Activated T-helper 1 cell treated with anti-CD3 and anti-CD28 coated beads, Interleukin-12 subunit alpha, Interleukin-12 subunit beta, Interleukin-2, Interleukin-4 antibody, amounts not matched to agents 30 ng/mL and 10 ng/mL and 1 ng/mL, durations not matched to agents 14 hours and 24 hours and 36 hours (primary cell): ENCODE measurements around the gene ARHGAP28. TPM values are rescaled to one million over a fixed set of nuclear protein-coding genes. Genes with fewer than 3 reads are reported as not detected.

ENCODE experiments used
- DNase-seq: peaks from one replicate; pipeline ENCODE4 v3.0.0; 2021; ENCODE audit warnings: low spot score
- H3K27ac Mint-ChIP-seq: one replicate; pipeline ENCODE4 v1.8.0; 2021; ENCODE audit warnings: mild to moderate bottlenecking, mixed read lengths
- H3K27me3 Mint-ChIP-seq: one replicate; pipeline ENCODE4 v1.8.0; 2022; ENCODE audit warnings: mild to moderate bottlenecking, moderate library complexity, mixed read lengths; ENCODE audit not compliant: insufficient read depth
- H3K36me3 Mint-ChIP-seq: one replicate; pipeline ENCODE4 v1.8.0; 2021; ENCODE audit warnings: low read depth, mixed read lengths
- H3K4me1 Mint-ChIP-seq: one replicate; pipeline ENCODE4 v1.8.0; 2021; ENCODE audit warnings: low read depth, mixed read lengths
- H3K4me3 Mint-ChIP-seq: one replicate; pipeline ENCODE4 v1.8.0; 2021; ENCODE audit warnings: mild to moderate bottlenecking, moderate library complexity, mixed read lengths
- H3K9me3 Mint-ChIP-seq: one replicate; pipeline ENCODE4 v1.8.0; 2021; ENCODE audit warnings: mixed read lengths
- intact Hi-C: fragments of 100-400 bp; cut with micrococcal nuclease; formaldehyde crosslinking; loops from one replicate; pipeline ENCODE4 v1.15.1; 2024
- total RNA-seq: library from RNA; stranded (reverse); gene quantifications from 2 replicates; pipeline ENCODE4 v1.2.3, GENCODE V29; 2022

ARHGAP28 gene
- total RNA-seq, 1 donor from 2014 or later, result not detected

- intact Hi-C loops, result no loop called here
- no peak overlapping the region for H3K4me3 Mint-ChIP-seq
- no peaks in the 10 kb centered on the region for H3K9me3 Mint-ChIP-seq
- no peak overlapping the region for H3K27ac Mint-ChIP-seq
- no peaks in the 10 kb centered on the region for H3K4me1 Mint-ChIP-seq
- H3K27me3 Mint-ChIP-seq, result no peaks in the 10 kb centered on the region
- no peak for DNase-seq
- H3K36me3 Mint-ChIP-seq, result no peaks in the 10 kb centered on the region
These were observed 11.7 kb downstream of the ARHGAP28 start for GRCh38 chr18:6741232-6741663.

GRCh38 chr18:6741786-6742185 lies 12.3 kb downstream of the ARHGAP28 start:
- DNase-seq, result no peak
- no peaks in the 10 kb centered on the region for H3K9me3 Mint-ChIP-seq
- H3K36me3 Mint-ChIP-seq, result no peaks in the 10 kb centered on the region
- H3K4me3 Mint-ChIP-seq, result no peak overlapping the region
- H3K27me3 Mint-ChIP-seq, result no peaks in the 10 kb centered on the region
- H3K4me1 Mint-ChIP-seq, result no peaks in the 10 kb centered on the region
- intact Hi-C loops, result no loop called here
- no peak overlapping the region for H3K27ac Mint-ChIP-seq

- no peak for DNase-seq
- H3K27ac Mint-ChIP-seq, result no peak overlapping the region
- H3K4me1 Mint-ChIP-seq, result no peaks in the 10 kb centered on the region
- no peak overlapping the region for H3K4me3 Mint-ChIP-seq
- intact Hi-C loops, result no loop called here
- no peaks in the 10 kb centered on the region for H3K36me3 Mint-ChIP-seq
- no peaks in the 10 kb centered on the region for H3K9me3 Mint-ChIP-seq
- H3K27me3 Mint-ChIP-seq, result no peaks in the 10 kb centered on the region
These were observed 14.5 kb downstream of the ARHGAP28 start for GRCh38 chr18:6743999-6744398.

GRCh38 chr18:6744816-6745455 lies 15.4 kb downstream of the ARHGAP28 start:
- no peaks in the 10 kb centered on the region for H3K9me3 Mint-ChIP-seq
- no peak overlapping the region for H3K27ac Mint-ChIP-seq
- intact Hi-C loops, result no loop called here
- no peaks in the 10 kb centered on the region for H3K36me3 Mint-ChIP-seq
- H3K27me3 Mint-ChIP-seq, result no peaks in the 10 kb centered on the region
- no peak for DNase-seq
- no peak overlapping the region for H3K4me3 Mint-ChIP-seq
- H3K4me1 Mint-ChIP-seq, result no peaks in the 10 kb centered on the region

GRCh38 chr18:6745504-6746031 lies 16.1 kb downstream of the ARHGAP28 start:
- Mint-ChIP-seq H3K36me3 (no peaks in the 10 kb centered on the region), H3K4me3 (no peak overlapping the region), H3K27ac (no peak overlapping the region), H3K9me3 (no peaks in the 10 kb centered on the region), H3K27me3 (no peaks in the 10 kb centered on the region), H3K4me1 (no peaks in the 10 kb centered on the region)
- no peak for DNase-seq
- intact Hi-C loops, result no loop called here

- no peaks in the 10 kb centered on the region for H3K36me3 Mint-ChIP-seq
- H3K27ac Mint-ChIP-seq, result no peak overlapping the region
- no peak for DNase-seq
- H3K4me1 Mint-ChIP-seq, result no peaks in the 10 kb centered on the region
- no peaks in the 10 kb centered on the region for H3K27me3 Mint-ChIP-seq
- intact Hi-C loops, result no loop called here
- peaks cover 3% of the 10 kb centered on the region for H3K9me3 Mint-ChIP-seq
- no peak overlapping the region for H3K4me3 Mint-ChIP-seq
These were observed 17.0 kb downstream of the ARHGAP28 start for GRCh38 chr18:6746386-6746960.

GRCh38 chr18:6747646-6748045 lies 18.1 kb downstream of the ARHGAP28 start:
- Mint-ChIP-seq H3K27me3 (no peaks in the 10 kb centered on the region), H3K36me3 (no peaks in the 10 kb centered on the region), H3K4me3 (no peak overlapping the region), H3K9me3 (peaks cover 3% of the 10 kb centered on the region), H3K4me1 (no peaks in the 10 kb centered on the region), H3K27ac (no peak overlapping the region)
- no peak for DNase-seq
- intact Hi-C loops, result no loop called here

- H3K36me3 Mint-ChIP-seq, result no peaks in the 10 kb centered on the region
- intact Hi-C loops, result no loop called here
- H3K4me3 Mint-ChIP-seq, result no peak overlapping the region
- H3K27ac Mint-ChIP-seq, result no peak overlapping the region
- H3K4me1 Mint-ChIP-seq, result no peaks in the 10 kb centered on the region
- DNase-seq, result no peak
- H3K9me3 Mint-ChIP-seq, result peaks cover 3% of the 10 kb centered on the region
- H3K27me3 Mint-ChIP-seq, result no peaks in the 10 kb centered on the region
These were observed 18.7 kb downstream of the ARHGAP28 start for GRCh38 chr18:6748241-6748640.

GRCh38 chr18:6750411-6750810 lies 20.9 kb downstream of the ARHGAP28 start:
- Mint-ChIP-seq H3K27ac (no peak overlapping the region), H3K4me1 (no peaks in the 10 kb centered on the region), H3K9me3 (peaks cover 3% of the 10 kb centered on the region), H3K4me3 (no peak overlapping the region), H3K36me3 (no peaks in the 10 kb centered on the region), H3K27me3 (no peaks in the 10 kb centered on the region)
- DNase-seq, result no peak
- intact Hi-C loops, result no loop called here

- Mint-ChIP-seq H3K36me3 (no peaks in the 10 kb centered on the region), H3K27me3 (no peaks in the 10 kb centered on the region), H3K4me1 (no peaks in the 10 kb centered on the region), H3K27ac (no peak overlapping the region), H3K9me3 (peaks cover 3% of the 10 kb centered on the region), H3K4me3 (no peak overlapping the region)
- DNase-seq, result no peak
- intact Hi-C loops, result no loop called here
These were observed 21.7 kb downstream of the ARHGAP28 start for GRCh38 chr18:6751222-6751621.

- intact Hi-C loops, result no loop called here
- no peaks in the 10 kb centered on the region for H3K4me1 Mint-ChIP-seq
- DNase-seq, result no peak
- H3K27ac Mint-ChIP-seq, result no peak overlapping the region
- no peaks in the 10 kb centered on the region for H3K27me3 Mint-ChIP-seq
- H3K4me3 Mint-ChIP-seq, result no peak overlapping the region
- peaks cover 3% of the 10 kb centered on the region for H3K9me3 Mint-ChIP-seq
- H3K36me3 Mint-ChIP-seq, result no peaks in the 10 kb centered on the region
These were observed 22.8 kb downstream of the ARHGAP28 start for GRCh38 chr18:6752202-6752860.

GRCh38 chr18:6755107-6755506 lies 25.6 kb downstream of the ARHGAP28 start:
- H3K9me3 Mint-ChIP-seq, result peaks cover 3% of the 10 kb centered on the region
- H3K27me3 Mint-ChIP-seq, result no peaks in the 10 kb centered on the region
- H3K4me3 Mint-ChIP-seq, result no peak overlapping the region
- intact Hi-C loops, result no loop called here
- H3K27ac Mint-ChIP-seq, result no peak overlapping the region
- H3K36me3 Mint-ChIP-seq, result no peaks in the 10 kb centered on the region
- no peaks in the 10 kb centered on the region for H3K4me1 Mint-ChIP-seq
- no peak for DNase-seq

- Mint-ChIP-seq H3K36me3 (no peaks in the 10 kb centered on the region), H3K9me3 (no peaks in the 10 kb centered on the region)
- intact Hi-C loops, result no loop called here
These were observed 28.4 kb downstream of the ARHGAP28 start for GRCh38 chr18:6757931-6758330.

More at GRCh38 chr18:6757931-6758330, 28.4 kb downstream of the ARHGAP28 start:
- no peak for DNase-seq
- H3K27ac Mint-ChIP-seq, result no peak overlapping the region
- H3K27me3 Mint-ChIP-seq, result no peaks in the 10 kb centered on the region
- H3K4me1 Mint-ChIP-seq, result no peaks in the 10 kb centered on the region
- H3K4me3 Mint-ChIP-seq, result no peak overlapping the region
